ENCODE data around the gene KIF16B. TPM values are rescaled to one million over a fixed set of nuclear protein-coding genes. Genes with fewer than 3 reads are reported as not detected.

The KIF16B gene
- total and polyA plus RNA-seq, 2 of the 8 experiments (the other 6 are each of a cell fraction or from before 2014, with no cell fraction given): 3.0 to 9.2 TPM

GRCh38 chr20:16352751-16353416 lies 220.4 kb downstream of the KIF16B start:
- no peak for DNase-seq (ENCODE audit: low read depth in 1 of 2, low spot score in 2 of 2)
- no peak overlapping the region for H3K23ac ChIP-seq (ENCODE audit: insufficient read length)
- H3K4me3 ChIP-seq (ENCODE audit: extremely low read depth in 1 of 4, insufficient read depth in 2 of 4, low read depth in 3 of 4, low read length in 4 of 4): no peak overlapping the region
- H3K4me1 ChIP-seq (replicated peaks in 1 of 4; ENCODE audit: control insufficient read depth in 3 of 4, insufficient read depth in 4 of 4, low read length in 3 of 4): no peaks in the 10 kb centered on the region
- H3K4me2 ChIP-seq (ENCODE audit: insufficient read depth in 1 of 2, low read depth in 2 of 2, low read length in 2 of 2): no peak overlapping the region
- H3K14ac ChIP-seq (ENCODE audit: insufficient read length): no peak overlapping the region
- H4K91ac ChIP-seq (replicated peaks; ENCODE audit: insufficient read length, low read length): no peak overlapping the region
- H3K27ac ChIP-seq (ENCODE audit: low read depth, low read length): no peak overlapping the region
- H3K23me2 ChIP-seq (ENCODE audit: low read depth, low read length): no peaks in the 10 kb centered on the region
- H3K27me3 ChIP-seq (replicated peaks in 1 of 4; ENCODE audit: control insufficient read depth in 3 of 4, extremely low read depth in 1 of 4, insufficient read depth in 3 of 4, low read length in 3 of 4): no peaks in the 10 kb centered on the region
- H3K9me3 ChIP-seq (ENCODE audit: insufficient read depth in 2 of 2, low read depth in 1 of 2, low read length in 1 of 2): no peaks in the 10 kb centered on the region
- H2BK120ac ChIP-seq (replicated peaks; ENCODE audit: low read depth, low read length): no peak overlapping the region
- ChIA-PET POLR2A (ENCODE audit: partially characterized antibody) (interaction anchor here (0.6 kb wide), 1 partner anchor 1971 kb away, joined by 3 read pairs; no protein-coding TSS in a partner anchor), CTCF (ENCODE audit: partially characterized antibody) (interaction anchor here (0.6 to 1.9 kb wide), 7 partner anchors 9 to 252 kb away, joined by 3 to 7 read pairs (median 3); no protein-coding TSS in a partner anchor)
- peaks cover 0 to 4% of the 10 kb centered on the region in 2 experiments for H4K20me1 ChIP-seq (replicated peaks in 1 of 2; ENCODE audit: control insufficient read depth in 1 of 2, insufficient read depth in 2 of 2, low read length in 2 of 2)
- H3K9ac ChIP-seq (replicated peaks in 1 of 4; ENCODE audit: extremely low read depth in 1 of 4, low read depth in 3 of 4, low read length in 3 of 4): no peak overlapping the region
- H4K8ac ChIP-seq (ENCODE audit: extremely low read depth, insufficient read depth, low read length): no peak overlapping the region
- no peak overlapping the region for H4K5ac ChIP-seq (ENCODE audit: insufficient read length, low read depth, low read length)
- H2AK5ac ChIP-seq (ENCODE audit: low read depth, low read length): no peak overlapping the region
- H2BK15ac ChIP-seq (ENCODE audit: low read length): no peak overlapping the region
- TF ChIP-seq SAP30 (IDR thresholded peaks at IDR 0.05; ENCODE audit: insufficient read depth, insufficient replicate concordance, low read length) (no peak), NRF1 (IDR thresholded peaks at IDR 0.05; ENCODE audit: low read depth, low read length) (no peak), SRF (IDR thresholded peaks at IDR 0.05; ENCODE audit: low read depth, low read length) (no peak), CBX8 (IDR thresholded peaks at IDR 0.05; ENCODE audit: borderline replicate concordance, low read depth, low read length) (no peak)
- TF ChIP-seq, protein P1, sequence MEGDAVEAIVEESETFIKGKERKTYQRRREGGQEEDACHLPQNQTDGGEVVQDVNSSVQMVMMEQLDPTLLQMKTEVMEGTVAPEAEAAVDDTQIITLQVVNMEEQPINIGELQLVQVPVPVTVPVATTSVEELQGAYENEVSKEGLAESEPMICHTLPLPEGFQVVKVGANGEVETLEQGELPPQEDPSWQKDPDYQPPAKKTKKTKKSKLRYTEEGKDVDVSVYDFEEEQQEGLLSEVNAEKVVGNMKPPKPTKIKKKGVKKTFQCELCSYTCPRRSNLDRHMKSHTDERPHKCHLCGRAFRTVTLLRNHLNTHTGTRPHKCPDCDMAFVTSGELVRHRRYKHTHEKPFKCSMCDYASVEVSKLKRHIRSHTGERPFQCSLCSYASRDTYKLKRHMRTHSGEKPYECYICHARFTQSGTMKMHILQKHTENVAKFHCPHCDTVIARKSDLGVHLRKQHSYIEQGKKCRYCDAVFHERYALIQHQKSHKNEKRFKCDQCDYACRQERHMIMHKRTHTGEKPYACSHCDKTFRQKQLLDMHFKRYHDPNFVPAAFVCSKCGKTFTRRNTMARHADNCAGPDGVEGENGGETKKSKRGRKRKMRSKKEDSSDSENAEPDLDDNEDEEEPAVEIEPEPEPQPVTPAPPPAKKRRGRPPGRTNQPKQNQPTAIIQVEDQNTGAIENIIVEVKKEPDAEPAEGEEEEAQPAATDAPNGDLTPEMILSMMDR (IDR thresholded peaks at IDR 0.05; ENCODE audit: control extremely low read depth in 1 of 3, insufficient read depth in 1 of 3, low read depth in 1 of 3, low read length in 3 of 3): peak in 2 of 3 experiments; percentile 34 to 53; a peak in 2 of 4 replicates
- H2BK12ac ChIP-seq (ENCODE audit: low read depth, low read length): no peak overlapping the region
- FAIRE-seq: no peak
- H3K4ac ChIP-seq (replicated peaks; ENCODE audit: insufficient read length, low read depth, low read length): no peak overlapping the region
- no peaks in the 10 kb centered on the region for H3K36me3 ChIP-seq (ENCODE audit: control insufficient read depth in 2 of 4, insufficient read depth in 4 of 4, low read length in 3 of 4)
- no peaks in the 10 kb centered on the region for H3K79me1 ChIP-seq (ENCODE audit: low read depth, low read length)
- H2AFZ ChIP-seq (ENCODE audit: low read length): no peak overlapping the region
- no peaks in the 10 kb centered on the region for H3K79me2 ChIP-seq (ENCODE audit: control insufficient read depth in 1 of 2, insufficient read depth in 2 of 2, low read length in 2 of 2)
- no peak overlapping the region for H3K18ac ChIP-seq (ENCODE audit: extremely low read depth, low read length)
- H2BK5ac ChIP-seq (ENCODE audit: low read depth, low read length): no peak overlapping the region
- no peak overlapping the region for H3K56ac ChIP-seq (replicated peaks; ENCODE audit: insufficient read length, low read depth, low read length)
- no peak overlapping the region for H2BK20ac ChIP-seq (ENCODE audit: low read length)
- 87% methylated on average over 5 of the region's 5 CpGs; no CpG with 5 or more reads in 1 of the 2 experiments for WGBS, 2 experiments (ENCODE audit: extremely low coverage in 1 of 2, insufficient coverage in 1 of 2, insufficient read length in 1 of 2, insufficient replicate concordance in 2 of 2, low coverage in 1 of 2, low lambda C conversion rate in 2 of 2, missing lambda C conversion rate in 1 of 2)

All from H1 (cell line).